ENCODE results near the gene PRR22.

DNA sequence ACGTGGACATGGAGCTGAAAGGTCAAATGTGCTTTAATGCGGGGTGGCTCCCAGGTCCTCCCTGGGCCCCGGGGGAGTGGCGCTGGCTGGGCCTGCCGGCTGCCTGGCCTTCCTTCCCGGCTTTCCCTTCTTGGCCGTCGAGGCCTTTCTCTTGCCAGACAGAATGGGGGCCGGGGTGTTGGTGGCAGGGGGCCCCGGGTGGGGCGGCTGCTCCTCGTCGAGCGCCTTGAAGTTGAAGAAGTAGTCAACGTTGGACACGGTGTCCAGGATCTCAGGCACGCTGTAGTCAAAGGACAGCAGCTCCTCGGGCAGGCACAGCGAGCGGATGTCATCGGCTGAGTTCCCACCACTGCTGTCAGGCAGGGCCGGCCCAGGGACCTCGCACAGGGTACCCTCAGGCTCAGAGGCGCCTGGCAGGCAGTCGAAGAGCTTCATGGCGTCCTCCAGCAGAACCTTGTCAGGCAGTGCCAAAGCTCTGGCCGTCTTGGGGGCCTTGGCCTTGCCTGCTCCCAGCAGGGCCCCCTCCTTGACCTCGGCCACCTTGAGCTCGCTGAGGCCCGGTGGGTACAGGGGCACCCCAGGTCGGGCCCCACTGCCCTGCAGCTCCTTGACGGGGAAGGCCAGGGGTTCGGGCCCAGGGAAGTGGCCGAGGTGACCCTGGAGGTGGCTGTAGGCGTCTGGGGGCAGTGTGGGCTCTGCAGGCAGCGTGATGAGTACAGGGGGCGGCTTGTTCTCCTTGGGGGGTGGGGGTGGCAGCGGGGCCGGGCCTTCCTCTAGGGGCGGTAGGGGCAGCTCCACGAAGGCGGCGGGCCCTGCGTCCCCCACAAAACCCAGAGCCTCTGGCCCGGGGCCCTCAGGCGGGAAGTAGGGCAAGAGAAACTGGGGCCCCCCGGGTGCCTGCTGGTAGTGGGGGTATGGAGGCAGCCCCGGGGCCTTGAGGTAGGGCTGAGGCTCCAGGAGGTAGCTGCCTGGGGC, 1.3 kb downstream of the PRR22 start:
- TF ChIP-seq, protein P1, sequence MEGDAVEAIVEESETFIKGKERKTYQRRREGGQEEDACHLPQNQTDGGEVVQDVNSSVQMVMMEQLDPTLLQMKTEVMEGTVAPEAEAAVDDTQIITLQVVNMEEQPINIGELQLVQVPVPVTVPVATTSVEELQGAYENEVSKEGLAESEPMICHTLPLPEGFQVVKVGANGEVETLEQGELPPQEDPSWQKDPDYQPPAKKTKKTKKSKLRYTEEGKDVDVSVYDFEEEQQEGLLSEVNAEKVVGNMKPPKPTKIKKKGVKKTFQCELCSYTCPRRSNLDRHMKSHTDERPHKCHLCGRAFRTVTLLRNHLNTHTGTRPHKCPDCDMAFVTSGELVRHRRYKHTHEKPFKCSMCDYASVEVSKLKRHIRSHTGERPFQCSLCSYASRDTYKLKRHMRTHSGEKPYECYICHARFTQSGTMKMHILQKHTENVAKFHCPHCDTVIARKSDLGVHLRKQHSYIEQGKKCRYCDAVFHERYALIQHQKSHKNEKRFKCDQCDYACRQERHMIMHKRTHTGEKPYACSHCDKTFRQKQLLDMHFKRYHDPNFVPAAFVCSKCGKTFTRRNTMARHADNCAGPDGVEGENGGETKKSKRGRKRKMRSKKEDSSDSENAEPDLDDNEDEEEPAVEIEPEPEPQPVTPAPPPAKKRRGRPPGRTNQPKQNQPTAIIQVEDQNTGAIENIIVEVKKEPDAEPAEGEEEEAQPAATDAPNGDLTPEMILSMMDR (IDR thresholded peaks at IDR 0.05): no peak
- TF ChIP-seq POLR2A (IDR thresholded peaks at IDR 0.05): no peak

Data from uterus (tissue), 2 donors.